UCSD-AML1 (cell line): ENCODE measurements around the gene SLC10A3.

Experiments
- DNase-seq: peaks from one replicate; lab custom pipeline; 2025; ENCODE audit not compliant: unreplicated experiment; lab: John Stamatoyannopoulos, UW

SLC10A3 gene

DNA sequence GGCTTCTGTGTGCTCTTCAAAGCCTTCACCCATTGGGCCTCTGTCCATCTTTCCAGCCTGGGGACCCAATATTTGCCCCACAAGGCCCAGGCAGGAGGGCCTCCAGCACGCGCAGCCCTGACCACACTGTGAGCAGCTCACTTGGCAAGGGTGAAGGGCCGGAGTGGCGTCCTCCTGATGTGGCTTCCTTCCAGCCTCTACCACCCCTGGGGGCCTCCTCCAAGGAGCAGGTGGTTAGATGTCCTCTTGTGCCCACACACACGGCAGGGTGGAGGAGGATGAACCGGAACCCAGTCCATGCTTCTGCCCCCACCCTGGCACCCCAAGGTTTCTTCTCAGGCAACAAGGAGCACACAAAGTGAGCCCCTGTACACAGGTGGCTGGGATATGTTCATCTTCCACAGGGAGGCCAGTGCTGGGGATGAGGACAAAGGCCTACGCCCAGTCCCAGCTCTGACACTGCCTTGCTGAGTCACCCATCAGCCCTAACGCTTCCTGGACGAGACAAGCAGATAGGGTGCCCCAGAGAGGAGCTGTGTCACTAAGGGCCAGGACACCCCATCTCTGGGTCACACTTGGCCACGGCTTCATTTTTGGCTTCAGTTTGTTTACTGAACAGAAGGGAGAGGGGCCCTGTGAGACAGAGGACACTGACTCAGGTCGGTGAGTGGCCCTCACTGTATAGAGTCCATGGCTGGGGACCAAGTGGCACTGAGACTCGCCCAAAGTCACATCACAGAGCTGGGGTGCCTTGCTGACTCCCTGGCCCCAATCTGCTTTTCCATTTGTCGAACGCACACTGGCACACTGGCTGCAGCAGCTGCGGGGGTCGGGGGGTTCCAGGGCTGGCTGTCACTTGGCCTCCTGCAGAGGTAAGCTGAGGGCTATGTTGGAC is 5.9 kb downstream of the SLC10A3 start:
- DNase-seq, result peak; percentile 21

DNA sequence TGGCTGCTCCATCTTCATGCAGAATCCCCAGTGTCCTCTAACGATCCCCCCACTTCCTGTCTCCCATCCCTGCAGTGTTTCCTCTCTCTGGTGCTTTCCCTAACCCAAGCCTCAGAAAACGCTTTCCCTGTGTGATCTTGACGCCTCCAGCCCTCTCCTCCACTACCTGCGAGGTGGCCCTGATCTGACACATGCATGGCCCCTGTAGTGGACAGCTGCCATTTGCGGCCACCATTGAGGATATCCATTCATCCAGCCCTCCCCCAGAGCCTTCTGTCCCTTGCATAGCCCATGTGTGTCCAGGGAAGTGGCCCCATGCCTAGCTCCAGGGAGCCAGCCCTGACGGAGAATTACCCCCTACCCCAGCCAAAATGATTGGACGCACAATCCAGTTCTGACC is 7.1 kb downstream of the SLC10A3 start:
- DNase-seq, result no peak

DNA sequence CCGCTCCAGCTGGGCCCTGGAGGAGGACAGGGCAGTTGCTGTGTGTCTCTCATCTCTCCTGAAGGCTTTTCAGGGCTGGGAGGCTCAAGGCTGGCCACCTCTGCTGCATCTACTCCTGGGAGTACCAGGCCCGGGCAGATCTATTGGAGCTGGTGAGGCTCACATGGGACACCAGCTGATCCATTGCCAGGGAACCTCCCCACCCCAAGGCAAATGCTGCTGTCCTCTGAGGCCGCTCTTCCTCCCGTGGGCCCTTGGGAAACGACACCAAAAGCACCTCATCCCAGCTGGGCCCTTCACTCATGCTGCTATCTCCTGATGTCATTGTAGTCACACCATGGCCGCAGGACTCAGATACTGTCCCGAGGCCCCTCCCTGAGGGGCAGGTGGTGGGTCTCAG is 7.6 kb downstream of the SLC10A3 start:
- no peak for DNase-seq

DNA sequence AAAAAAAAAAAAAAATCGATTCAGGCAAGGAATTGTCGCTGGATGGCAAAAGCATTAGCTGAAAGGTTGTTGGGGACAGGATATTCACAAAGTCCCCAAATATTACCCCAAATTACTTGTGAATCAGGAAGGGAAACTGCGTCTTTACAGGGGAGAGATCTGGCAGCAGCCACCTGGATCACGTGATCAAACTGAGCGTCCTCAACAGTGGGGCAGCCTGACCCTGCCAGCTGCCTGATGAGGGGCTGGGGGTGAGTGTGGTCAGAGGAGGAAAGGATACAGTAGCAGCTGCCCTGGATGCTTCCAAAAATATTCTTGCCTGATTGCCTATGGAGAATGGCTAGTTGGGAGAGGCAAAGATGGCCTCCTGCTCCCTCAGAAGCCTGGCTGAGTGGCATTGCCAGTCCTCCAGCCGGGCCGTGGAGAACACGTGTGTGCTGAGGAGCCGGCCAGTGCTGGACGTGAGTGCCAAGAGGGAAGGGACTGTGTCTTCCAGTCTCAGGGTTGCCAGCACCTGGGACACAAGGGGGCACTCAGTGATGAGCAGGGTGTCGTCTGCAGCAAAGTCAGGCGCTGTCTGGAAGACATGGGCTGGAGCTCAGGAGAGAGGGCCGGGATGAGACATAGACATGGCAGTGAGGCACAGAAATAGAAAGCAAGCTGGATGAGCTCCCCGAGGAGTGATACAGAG is 8.4 kb downstream of the SLC10A3 start:
- no peak for DNase-seq

DNA sequence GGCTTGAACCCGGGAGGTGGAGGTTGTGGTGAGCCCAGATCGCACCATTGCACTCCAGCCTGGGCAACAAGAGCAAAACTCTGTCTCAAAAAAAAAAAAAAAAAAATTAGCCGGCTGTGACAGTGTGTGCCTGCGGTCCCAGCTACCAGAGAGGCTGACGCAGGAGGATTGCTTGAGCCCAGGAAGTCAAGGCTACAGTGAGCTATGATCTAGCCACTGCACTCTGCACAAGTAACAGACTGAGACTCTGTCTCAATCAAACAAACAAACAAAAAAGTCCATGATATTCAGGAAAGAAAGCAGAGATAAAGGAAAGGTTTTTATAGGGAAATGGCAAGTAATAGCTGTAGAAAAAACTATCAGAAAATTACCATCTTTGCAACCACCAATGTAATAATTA is 9.2 kb downstream of the SLC10A3 start:
- DNase-seq, result no peak

DNA sequence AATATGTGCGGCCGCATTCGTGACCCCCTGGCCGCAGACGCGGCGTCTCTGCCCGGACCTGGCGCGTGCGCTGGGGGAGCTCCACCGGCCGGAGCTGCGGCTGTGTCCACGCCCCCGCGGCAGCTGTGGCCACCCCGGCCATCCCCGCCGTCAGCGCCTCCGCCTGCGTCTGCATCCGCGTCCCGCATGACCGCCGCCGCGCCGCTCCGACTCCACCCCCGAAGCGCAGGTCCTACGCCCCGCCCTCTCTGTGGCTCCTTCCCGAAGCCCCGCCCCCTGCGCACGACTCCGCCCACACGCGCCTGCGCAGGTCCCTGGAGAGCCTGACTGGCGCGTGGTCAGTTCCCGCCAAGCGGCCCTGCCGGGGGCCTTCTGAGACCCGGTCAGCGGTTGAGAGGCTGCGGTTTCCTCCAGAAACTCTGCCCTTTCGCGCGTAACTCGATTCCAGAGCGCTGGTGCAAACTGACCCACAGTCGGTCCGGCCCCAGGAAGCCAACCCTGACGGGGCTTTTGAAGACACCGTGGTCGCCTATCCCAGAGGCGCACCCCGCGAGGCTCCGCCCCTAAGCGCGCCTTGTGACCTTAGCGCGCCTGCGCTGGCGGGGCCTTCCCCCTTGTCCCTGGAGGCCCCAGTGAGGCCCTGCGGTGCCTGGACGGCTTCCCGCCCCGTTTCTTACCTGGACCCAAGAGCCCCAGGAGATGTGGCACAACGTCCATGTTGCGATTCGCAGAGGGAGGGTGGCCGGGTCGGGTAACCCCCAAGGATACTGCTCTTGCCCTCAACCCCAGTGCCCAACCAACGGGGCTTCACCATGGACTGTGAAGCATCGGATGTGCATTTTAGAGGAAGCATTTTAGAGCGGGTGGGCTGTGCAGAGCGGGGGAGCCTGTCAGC is 11.5 kb downstream of the SLC10A3 start, which contains the start of gene LAGE3:
Gene LAGE3, minus strand, starts transcription at position 554 of the 895 bp plus-strand sequence. Its CDS starts 366 bp downstream, at position 188.
- peak; percentile 92 for DNase-seq

DNA sequence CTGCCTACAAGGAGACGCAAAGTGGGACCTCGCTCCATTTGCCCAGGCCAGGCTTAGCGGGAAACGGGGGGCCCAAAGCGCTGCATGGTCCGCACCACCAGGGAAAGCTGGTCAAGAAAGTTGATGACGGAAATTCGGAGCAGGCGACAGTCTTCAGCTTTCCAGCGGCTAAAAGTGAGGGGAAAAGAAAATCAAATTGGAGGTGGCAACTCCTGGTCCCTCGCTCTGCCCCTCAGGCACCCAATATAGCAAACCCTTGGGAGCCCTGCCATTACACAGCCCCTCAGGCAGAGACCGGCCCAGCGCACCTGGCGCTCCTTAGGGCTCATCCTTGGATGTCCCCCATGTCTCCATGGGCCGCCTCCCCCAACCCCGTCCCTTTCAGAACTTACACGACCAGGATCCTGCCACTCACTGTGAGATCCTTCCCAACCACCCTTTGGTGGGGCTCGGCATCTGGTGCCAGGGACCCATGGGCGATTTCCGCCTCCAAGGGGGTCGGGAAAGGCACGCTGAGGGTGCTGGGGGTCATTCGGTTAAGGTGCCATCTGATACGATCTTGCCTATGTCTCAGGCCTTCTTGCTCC is 12.4 kb downstream of the SLC10A3 start:
- DNase-seq, result no peak

DNA sequence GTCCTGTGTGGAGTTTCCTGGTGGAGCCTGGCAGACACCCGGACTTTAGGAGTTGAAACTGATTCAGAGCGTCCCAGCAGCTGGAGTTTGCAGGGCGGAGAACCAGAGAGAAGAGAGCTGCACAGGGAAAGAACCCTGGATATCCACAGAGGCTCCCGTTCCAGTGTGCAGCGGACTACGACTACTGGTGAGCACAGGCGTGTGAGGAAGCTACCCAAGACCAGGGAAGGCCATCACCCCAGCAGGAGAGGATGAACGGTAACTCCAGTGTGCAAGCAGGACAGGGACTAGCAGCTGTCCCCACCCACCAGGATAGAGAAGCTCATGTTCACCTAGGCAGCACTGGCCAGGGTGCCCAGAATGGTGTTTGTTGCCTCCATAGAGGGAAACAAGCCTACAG is 13.6 kb downstream of the SLC10A3 start:
- DNase-seq, result no peak

DNA sequence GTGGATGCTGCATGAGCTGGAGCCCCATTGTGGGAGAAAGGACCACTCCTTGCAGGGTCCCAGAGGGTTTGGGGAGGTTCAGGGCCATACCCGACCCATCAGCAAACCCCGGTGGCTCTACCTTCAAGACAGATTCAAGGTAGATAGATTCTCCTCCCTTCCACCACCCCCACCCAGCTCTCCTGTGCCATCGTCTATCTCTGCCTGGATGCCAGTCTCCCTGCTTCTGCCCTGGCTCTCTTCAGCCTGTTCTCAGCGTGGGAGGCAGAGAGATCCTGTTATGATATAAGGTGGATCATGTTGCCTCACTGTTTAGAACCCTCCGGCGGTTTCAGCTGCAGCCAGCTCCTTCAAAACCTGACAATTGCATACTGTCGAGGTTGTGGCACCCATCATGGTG is 16.7 kb downstream of the SLC10A3 start:
- no peak for DNase-seq

DNA sequence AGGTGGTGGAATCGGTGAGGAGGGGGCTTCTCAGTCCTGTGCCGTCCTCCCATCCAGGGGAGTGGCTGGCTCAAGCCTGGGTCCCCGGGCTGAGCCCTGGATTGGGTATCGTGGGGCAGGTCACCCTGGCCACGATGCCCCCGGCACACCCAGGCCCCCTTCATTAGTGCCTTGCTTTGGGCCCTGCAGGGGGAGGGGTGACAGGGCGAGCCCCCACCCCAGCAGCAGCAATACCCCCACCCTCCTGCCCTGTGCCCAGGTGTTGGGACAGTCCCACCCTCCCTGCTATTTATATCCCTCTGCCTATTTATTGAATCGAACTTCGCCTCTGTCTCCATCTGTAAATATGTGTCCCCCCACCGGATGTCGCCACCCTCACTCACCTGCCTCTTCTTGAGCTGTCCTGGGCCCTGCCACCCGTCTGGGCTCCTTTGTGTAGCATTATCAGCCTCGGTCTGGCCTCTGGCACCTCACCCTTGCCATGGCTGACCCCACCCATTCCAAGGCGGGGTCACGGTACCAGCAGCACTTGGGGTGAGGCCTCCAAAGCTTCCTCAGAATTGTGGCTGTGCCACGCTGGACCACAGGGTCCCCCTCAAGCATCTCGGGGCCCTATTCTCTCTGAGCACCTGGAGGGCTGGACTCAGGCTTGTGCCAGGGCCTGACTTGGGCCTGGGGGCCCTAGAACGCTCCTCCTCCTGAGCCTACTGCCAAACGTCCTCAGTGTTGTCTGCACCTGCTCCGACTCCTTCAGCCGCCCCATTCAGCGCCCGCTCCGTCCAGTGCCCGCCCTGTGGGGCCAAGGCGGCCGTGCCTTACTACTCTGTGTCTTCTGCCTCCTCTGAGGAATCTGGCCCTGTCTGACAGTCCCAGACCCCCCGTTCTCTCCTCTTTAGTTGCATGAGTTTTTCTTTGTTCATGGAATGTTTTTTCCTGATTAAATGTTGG is 17.5 kb downstream of the SLC10A3 start:
- DNase-seq, result no peak

DNA sequence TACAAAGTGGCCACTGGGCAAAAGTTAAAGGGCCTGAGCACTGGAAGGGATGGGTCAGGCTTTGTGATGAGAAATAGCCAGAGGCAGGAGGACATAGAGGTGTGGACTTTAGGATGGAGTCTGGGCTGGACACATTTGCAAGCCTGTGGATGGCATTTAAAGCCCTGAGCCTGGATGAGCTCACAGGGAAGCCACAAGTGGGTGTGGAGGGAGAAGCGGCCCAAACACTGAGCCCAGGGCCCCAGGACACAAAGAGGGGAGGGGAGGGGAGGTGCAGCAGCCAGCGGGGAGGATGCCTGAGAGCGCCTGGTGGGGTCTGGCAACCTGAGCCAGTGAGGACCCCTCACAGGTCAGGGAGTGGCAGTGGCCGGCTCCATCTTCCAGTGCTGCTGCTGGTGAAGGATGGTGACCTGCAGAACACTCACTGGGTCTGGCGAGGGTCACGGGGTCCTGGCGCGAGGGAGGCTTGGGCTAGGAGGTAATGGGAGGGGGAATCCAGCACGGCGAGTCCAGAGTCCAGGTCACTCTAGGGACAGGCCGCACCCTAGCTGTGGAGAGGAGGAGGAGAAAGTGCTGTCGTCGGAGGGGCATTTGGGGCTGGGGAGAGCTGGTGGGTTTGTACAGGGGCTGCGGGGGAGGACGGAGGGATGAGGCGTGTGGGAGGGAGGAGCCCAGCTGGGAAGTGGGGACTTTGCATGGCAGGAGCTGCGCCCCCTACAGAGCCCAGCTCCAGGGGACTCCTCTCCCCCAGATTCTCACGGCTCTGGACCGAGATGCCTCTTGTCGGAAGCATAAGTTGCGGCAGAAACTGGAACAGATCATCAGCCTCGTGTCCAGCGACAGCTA is 18.4 kb downstream of the SLC10A3 start:
- DNase-seq, result no peak

DNA sequence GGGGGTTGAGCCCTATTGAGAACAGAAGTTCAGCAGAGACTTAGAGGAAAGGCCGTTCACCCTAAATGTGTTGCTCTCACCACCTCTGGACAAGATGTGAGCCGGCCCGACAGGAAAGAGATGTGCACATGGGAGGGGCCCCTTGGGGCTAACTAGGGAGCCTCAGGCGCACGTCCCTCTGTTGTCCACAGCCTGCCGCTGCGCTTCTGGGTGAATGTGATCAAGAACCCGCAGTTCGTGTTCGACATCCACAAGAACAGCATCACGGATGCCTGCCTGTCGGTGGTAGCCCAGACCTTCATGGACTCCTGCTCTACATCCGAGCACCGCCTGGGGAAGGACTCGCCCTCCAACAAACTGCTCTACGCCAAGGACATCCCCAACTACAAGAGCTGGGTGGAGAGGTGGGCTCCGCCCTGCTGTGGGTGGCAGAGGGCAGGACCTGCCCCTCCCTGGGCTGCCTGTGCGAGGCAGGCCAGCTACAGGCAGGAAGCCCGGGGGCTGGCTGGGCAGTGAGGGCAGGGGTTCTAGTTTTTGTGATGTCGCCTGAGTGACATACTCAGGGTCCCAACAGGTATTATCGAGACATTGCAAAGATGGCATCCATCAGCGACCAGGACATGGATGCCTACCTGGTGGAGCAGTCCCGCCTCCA is 19.4 kb downstream of the SLC10A3 start:
- no peak for DNase-seq

DNA sequence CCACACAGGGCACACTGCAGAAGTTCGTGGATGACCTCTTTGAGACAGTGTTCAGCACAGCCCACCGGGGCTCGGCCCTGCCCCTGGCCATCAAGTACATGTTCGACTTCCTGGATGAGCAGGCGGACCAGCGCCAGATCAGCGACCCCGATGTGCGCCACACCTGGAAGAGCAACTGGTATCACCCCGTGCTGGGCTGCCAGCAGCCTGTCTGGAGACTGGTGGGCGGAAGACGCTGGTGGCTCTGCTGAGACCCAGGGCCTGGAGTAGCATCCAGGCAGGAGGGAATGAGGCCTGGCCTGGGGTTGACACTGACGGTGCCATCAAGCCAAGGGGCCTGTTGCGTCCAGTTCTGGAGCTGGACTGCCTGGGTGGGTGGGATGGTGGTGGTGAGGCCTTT is 20.0 kb downstream of the SLC10A3 start:
- no peak for DNase-seq

DNA sequence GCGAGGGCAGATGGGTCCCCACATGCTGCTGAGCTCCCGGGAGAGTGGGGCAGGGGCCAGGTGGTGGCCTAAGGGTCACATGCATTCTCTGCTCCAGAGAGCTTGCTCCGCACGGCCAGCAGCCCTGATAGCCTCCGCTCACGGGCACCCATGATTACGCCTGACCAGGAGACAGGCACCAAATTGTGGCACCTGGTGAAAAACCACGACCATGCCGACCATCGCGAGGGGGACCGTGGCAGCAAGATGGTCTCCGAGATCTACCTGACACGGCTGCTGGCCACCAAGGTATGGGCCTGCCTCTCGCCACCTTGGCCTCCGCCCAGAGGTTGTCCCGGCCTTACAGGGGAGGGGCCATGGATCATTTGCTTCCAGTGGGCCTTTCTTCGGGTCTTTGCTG is 20.5 kb downstream of the SLC10A3 start:
- no peak for DNase-seq

DNA sequence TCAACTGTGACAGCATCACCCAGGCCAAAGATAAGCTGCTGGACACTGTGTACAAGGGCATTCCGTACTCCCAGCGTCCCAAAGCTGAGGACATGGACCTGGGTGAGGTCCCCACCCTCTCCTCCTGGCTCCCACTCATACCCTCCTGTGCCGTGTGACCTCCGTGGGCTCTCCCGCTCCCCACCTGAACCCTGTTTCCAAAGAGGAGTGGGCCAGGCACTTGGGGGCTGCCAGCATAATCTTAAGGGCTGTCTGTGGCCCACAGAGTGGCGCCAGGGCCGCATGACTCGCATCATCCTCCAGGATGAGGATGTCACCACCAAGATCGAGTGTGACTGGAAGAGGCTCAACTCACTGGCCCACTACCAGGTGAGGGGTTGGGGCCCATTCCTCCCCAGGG is 21.3 kb downstream of the SLC10A3 start:
- no peak for DNase-seq

DNA sequence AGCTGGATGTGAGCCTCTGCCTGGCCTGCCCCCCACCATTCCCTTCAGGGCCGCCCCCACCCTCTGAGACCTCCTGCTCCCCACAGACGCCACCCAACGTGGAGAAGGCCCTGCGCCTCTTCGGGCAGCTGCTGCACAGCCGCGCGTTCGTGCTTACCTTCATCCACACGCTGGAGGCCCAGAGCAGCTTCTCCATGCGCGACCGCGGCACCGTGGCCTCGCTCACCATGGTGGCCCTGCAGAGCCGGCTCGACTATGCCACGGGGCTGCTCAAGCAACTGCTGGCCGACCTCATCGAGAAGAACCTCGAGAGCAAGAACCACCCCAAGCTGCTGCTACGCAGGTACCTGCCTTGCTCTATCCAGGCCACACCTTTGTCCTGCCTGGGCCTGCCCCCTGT is 22.2 kb downstream of the SLC10A3 start:
- DNase-seq, result no peak

DNA sequence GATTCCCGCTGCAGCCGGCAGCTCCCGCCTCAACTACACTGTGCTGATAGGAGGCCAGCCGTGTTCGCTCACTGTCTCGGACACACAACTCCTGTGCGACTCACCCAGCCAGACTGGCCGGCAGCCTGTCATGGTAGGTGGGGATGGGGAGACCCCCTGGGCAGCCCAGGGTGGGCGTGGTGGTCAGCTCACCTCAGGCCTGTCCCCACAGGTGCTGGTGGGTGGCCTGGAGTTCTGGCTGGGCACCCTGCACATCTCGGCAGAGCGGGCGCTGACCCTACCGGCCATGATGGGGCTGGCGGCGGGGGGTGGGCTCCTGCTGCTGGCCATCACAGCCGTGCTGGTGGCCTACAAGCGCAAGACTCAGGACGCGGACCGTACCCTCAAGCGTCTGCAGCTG is 22.9 kb downstream of the SLC10A3 start:
- no peak for DNase-seq

DNA sequence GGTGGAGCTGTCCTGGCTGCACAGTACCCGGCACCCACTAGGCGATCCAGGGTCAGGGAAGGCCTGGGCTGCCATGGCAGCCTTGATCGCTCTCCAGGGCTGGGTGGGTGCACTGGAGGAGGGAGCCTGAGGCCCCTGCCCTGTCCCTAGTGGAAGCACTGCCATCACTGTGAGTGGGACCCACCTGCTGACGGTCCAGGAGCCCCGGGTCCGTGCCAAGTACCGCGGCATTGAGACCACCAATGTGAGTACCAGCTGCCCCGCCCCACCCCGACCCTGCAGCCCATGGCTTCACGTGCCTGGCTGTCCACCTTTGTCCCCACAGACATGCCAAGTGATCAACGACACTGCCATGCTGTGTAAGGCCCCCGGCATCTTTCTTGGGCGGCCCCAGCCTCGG is 23.5 kb downstream of the SLC10A3 start:
- DNase-seq, result no peak
